ENCODE measurements around the gene TRIP10.

- TF ChIP-seq CTCF (conservative IDR thresholded peaks at IDR 0.05 in 1 of 2, IDR thresholded peaks at IDR 0.05 in 1 of 2; ENCODE audit: extremely low read depth in 1 of 2, insufficient read depth in 1 of 2, low read depth in 1 of 2, low read length in 2 of 2) (no peak), EZH2 (IDR thresholded peaks at IDR 0.05; ENCODE audit: borderline replicate concordance, low read length) (no peak)
Observed at GRCh38 chr19:6750062-6750461, 10.6 kb downstream of the TRIP10 start.
